ENCODE results near the gene HIVEP3. TPM values are rescaled to one million over a fixed set of nuclear protein-coding genes. Genes with fewer than 3 reads are reported as not detected.

The HIVEP3 gene
- total RNA-seq, 2 experiments from 2014 or later: 25.3 to 26.2 TPM

- H3K9me3 Mint-ChIP-seq: no peaks in the 10 kb centered on the region
- no peaks in the 10 kb centered on the region for H3K27me3 Mint-ChIP-seq
- H3K4me3 Mint-ChIP-seq: peak overlapping the region; percentile 71
- peaks cover 30% of the 10 kb centered on the region for H3K36me3 Mint-ChIP-seq
- POLR2A ChIA-PET: interaction anchor here (0.6 to 4.2 kb wide), 11 partner anchors 9 to 93 kb away, joined by 3 to 40 read pairs (median 4); no protein-coding TSS in a partner anchor
- H3K4me1 Mint-ChIP-seq (ENCODE audit: low read depth): peaks cover 78% of the 10 kb centered on the region
- DNase-seq: peak; percentile 88
- CTCF ChIA-PET: interaction anchor here (1.0 to 1.5 kb wide), 6 partner anchors 11 to 230 kb away, joined by 3 to 4 read pairs (median 3); no protein-coding TSS in a partner anchor
- peak overlapping the region; percentile 80 for H3K27ac Mint-ChIP-seq
- intact Hi-C loops (cut with micrococcal nuclease): no loop called here
These were observed 256.5 kb downstream of the HIVEP3 start for GRCh38 chr1:41662061-41662764.

GRCh38 chr1:41661428-41662060 is 257.2 kb downstream of the HIVEP3 start:
- peak; percentile 37 for DNase-seq
- intact Hi-C loops (cut with micrococcal nuclease): loop anchor here (1.0 to 2.0 kb wide), 2 partner anchors 22 to 77 kb away; no protein-coding TSS in a partner anchor
- peak overlapping the region; percentile 94 for H3K4me3 Mint-ChIP-seq
- peak overlapping the region; percentile 57 for H3K27ac Mint-ChIP-seq
- H3K36me3 Mint-ChIP-seq: peaks cover 33% of the 10 kb centered on the region
- POLR2A ChIA-PET: interaction anchor here (0.6 to 4.2 kb wide), 10 partner anchors 9 to 94 kb away, joined by 3 to 40 read pairs (median 4); no protein-coding TSS in a partner anchor
- no peaks in the 10 kb centered on the region for H3K9me3 Mint-ChIP-seq
- peaks cover 78% of the 10 kb centered on the region for H3K4me1 Mint-ChIP-seq (ENCODE audit: low read depth)
- H3K27me3 Mint-ChIP-seq: no peaks in the 10 kb centered on the region
- CTCF ChIA-PET: interaction anchor here (1.0 to 1.4 kb wide), 4 partner anchors 12 to 230 kb away, joined by 3 to 4 read pairs (median 3); no protein-coding TSS in a partner anchor

GRCh38 chr1:41660570-41661427 is 257.9 kb downstream of the HIVEP3 start:
- Mint-ChIP-seq H3K9me3 (no peaks in the 10 kb centered on the region), H3K4me1 (ENCODE audit: low read depth) (peaks cover 78% of the 10 kb centered on the region), H3K4me3 (peak overlapping the region; percentile 94), H3K27ac (peak overlapping the region; percentile 57), H3K27me3 (no peaks in the 10 kb centered on the region), H3K36me3 (peaks cover 35% of the 10 kb centered on the region)
- intact Hi-C loops (cut with micrococcal nuclease): loop anchor here (1.0 to 2.0 kb wide), 2 partner anchors 21 to 78 kb away; no protein-coding TSS in a partner anchor
- POLR2A ChIA-PET: interaction anchor here (0.9 to 3.9 kb wide), 6 partner anchors 12 to 82 kb away, joined by 3 to 40 read pairs (median 4); no protein-coding TSS in a partner anchor
- CTCF ChIA-PET: interaction anchor here (0.9 to 1.4 kb wide), 3 partner anchors 151 to 231 kb away, joined by 3 to 4 read pairs (median 3); no protein-coding TSS in a partner anchor
- DNase-seq: no peak

GRCh38 chr1:41659903-41660302 is 258.8 kb downstream of the HIVEP3 start:
- Mint-ChIP-seq H3K4me1 (ENCODE audit: low read depth) (peaks cover 77% of the 10 kb centered on the region), H3K27ac (peak overlapping the region; percentile 57), H3K27me3 (no peaks in the 10 kb centered on the region), H3K36me3 (peaks cover 38% of the 10 kb centered on the region), H3K4me3 (peak overlapping the region; percentile 94), H3K9me3 (no peaks in the 10 kb centered on the region)
- CTCF ChIA-PET: interaction anchor here (0.9 to 1.0 kb wide), 2 partner anchors 151 to 205 kb away, joined by 3 read pairs; no protein-coding TSS in a partner anchor
- DNase-seq: no peak
- POLR2A ChIA-PET: interaction anchor here (0.9 to 3.4 kb wide), 3 partner anchors 17 to 80 kb away, joined by 3 to 12 read pairs (median 5); no protein-coding TSS in a partner anchor
- intact Hi-C loops (cut with micrococcal nuclease): loop anchor here (2.0 kb wide), 1 partner anchor 79 kb away; no protein-coding TSS in a partner anchor

- POLR2A ChIA-PET: interaction anchor here (1.2 kb wide), 1 partner anchor 80 kb away, joined by 3 read pairs; no protein-coding TSS in a partner anchor
- H3K4me1 Mint-ChIP-seq (ENCODE audit: low read depth): peaks cover 76% of the 10 kb centered on the region
- peaks cover 40% of the 10 kb centered on the region for H3K36me3 Mint-ChIP-seq
- no peaks in the 10 kb centered on the region for H3K9me3 Mint-ChIP-seq
- no peaks in the 10 kb centered on the region for H3K27me3 Mint-ChIP-seq
- no peak for DNase-seq
- intact Hi-C loops (cut with micrococcal nuclease): no loop called here
- CTCF ChIA-PET: interaction anchor here (1.0 kb wide), 1 partner anchor 153 kb away, joined by 3 read pairs; no protein-coding TSS in a partner anchor
- H3K4me3 Mint-ChIP-seq: peak overlapping the region; percentile 94
- H3K27ac Mint-ChIP-seq: peak overlapping the region; percentile 57
These were observed 259.6 kb downstream of the HIVEP3 start for GRCh38 chr1:41659159-41659495.

- peaks cover 40% of the 10 kb centered on the region for H3K36me3 Mint-ChIP-seq
- peak overlapping the region; percentile 94 for H3K4me3 Mint-ChIP-seq
- peaks cover 75% of the 10 kb centered on the region for H3K4me1 Mint-ChIP-seq (ENCODE audit: low read depth)
- peak overlapping the region; percentile 57 for H3K27ac Mint-ChIP-seq
- no peaks in the 10 kb centered on the region for H3K27me3 Mint-ChIP-seq
- H3K9me3 Mint-ChIP-seq: no peaks in the 10 kb centered on the region
- DNase-seq: peak; percentile 9
- CTCF ChIA-PET: interaction anchor here (1.0 to 1.8 kb wide), 2 partner anchors 85 to 153 kb away, joined by 3 to 10 read pairs; no protein-coding TSS in a partner anchor
- intact Hi-C loops (cut with micrococcal nuclease): no loop called here
- POLR2A ChIA-PET: interaction anchor here (1.2 kb wide), 1 partner anchor 81 kb away, joined by 3 read pairs; no protein-coding TSS in a partner anchor
These were observed 260.1 kb downstream of the HIVEP3 start for GRCh38 chr1:41658431-41659158.

- POLR2A ChIA-PET: interaction anchor here (1.2 kb wide), 1 partner anchor 81 kb away, joined by 3 read pairs; no protein-coding TSS in a partner anchor
- Mint-ChIP-seq H3K27ac (peak overlapping the region; percentile 55), H3K27me3 (no peaks in the 10 kb centered on the region)
These were observed 260.9 kb downstream of the HIVEP3 start for GRCh38 chr1:41657679-41658295.

GRCh38 chr1:41656825-41657500 is 261.8 kb downstream of the HIVEP3 start:
- peaks cover 85% of the 10 kb centered on the region for H3K4me1 Mint-ChIP-seq (ENCODE audit: low read depth)
- H3K36me3 Mint-ChIP-seq: peaks cover 40% of the 10 kb centered on the region
- POLR2A ChIA-PET: no interaction called here
- CTCF ChIA-PET: interaction anchor here (1.2 to 1.8 kb wide), 3 partner anchors 15 to 83 kb away, joined by 3 to 10 read pairs (median 5); no protein-coding TSS in a partner anchor
- H3K4me3 Mint-ChIP-seq: no peak overlapping the region
- no peak for DNase-seq
- no peaks in the 10 kb centered on the region for H3K27me3 Mint-ChIP-seq
- intact Hi-C loops (cut with micrococcal nuclease): no loop called here
- H3K27ac Mint-ChIP-seq: peak overlapping the region; percentile 60
- H3K9me3 Mint-ChIP-seq: no peaks in the 10 kb centered on the region

More at GRCh38 chr1:41657679-41658295, 260.9 kb downstream of the HIVEP3 start:
- DNase-seq: no peak
- Mint-ChIP-seq H3K36me3 (peaks cover 40% of the 10 kb centered on the region), H3K4me3 (peak overlapping the region; percentile 94), H3K9me3 (no peaks in the 10 kb centered on the region), H3K4me1 (ENCODE audit: low read depth) (peaks cover 76% of the 10 kb centered on the region)
- CTCF ChIA-PET: interaction anchor here (1.2 to 1.8 kb wide), 3 partner anchors 16 to 84 kb away, joined by 3 to 10 read pairs (median 5); no protein-coding TSS in a partner anchor
- intact Hi-C loops (cut with micrococcal nuclease): no loop called here

GRCh38 chr1:41656068-41656467 is 262.7 kb downstream of the HIVEP3 start:
- Mint-ChIP-seq H3K27me3 (no peaks in the 10 kb centered on the region), H3K4me1 (ENCODE audit: low read depth) (peaks cover 87% of the 10 kb centered on the region), H3K4me3 (no peak overlapping the region), H3K27ac (peak overlapping the region; percentile 60), H3K9me3 (no peaks in the 10 kb centered on the region), H3K36me3 (peaks cover 38% of the 10 kb centered on the region)
- no peak for DNase-seq
- intact Hi-C loops (cut with micrococcal nuclease): no loop called here
- CTCF ChIA-PET: no interaction called here
- POLR2A ChIA-PET: no interaction called here

GRCh38 chr1:41655632-41656031 is 263.1 kb downstream of the HIVEP3 start:
- Mint-ChIP-seq H3K4me3 (no peak overlapping the region), H3K27me3 (no peaks in the 10 kb centered on the region), H3K36me3 (peaks cover 34% of the 10 kb centered on the region), H3K9me3 (no peaks in the 10 kb centered on the region), H3K4me1 (ENCODE audit: low read depth) (peaks cover 88% of the 10 kb centered on the region), H3K27ac (peak overlapping the region; percentile 69)
- intact Hi-C loops (cut with micrococcal nuclease): no loop called here
- DNase-seq: no peak
- CTCF ChIA-PET: no interaction called here
- POLR2A ChIA-PET: no interaction called here

Data from activated CD4-positive, alpha-beta memory T cell treated with anti-CD3 and anti-CD28 coated beads for 36 hours (primary cell).